ENCODE data around the gene SYT11.

GRCh38 chr1:155816351-155816750, 43.0 kb upstream of the SYT11 start:
- TF ChIP-seq TBL1XR1 (IDR thresholded peaks at IDR 0.05; ENCODE audit: low read length in 2 of 2) (no peak), ZBTB7A (IDR thresholded peaks at IDR 0.05; ENCODE audit: borderline replicate concordance, control insufficient read depth, low read depth, low read length) (no peak), ZC3H11A (IDR thresholded peaks at IDR 0.05; ENCODE audit: low read depth, low read length) (no peak), HDAC6 (IDR thresholded peaks at IDR 0.05; ENCODE audit: low read depth, low read length) (no peak), STAG1 (CRISPR knock-in tag; IDR thresholded peaks at IDR 0.05; ENCODE audit: borderline replicate concordance) (no peak), CTCF (IDR thresholded peaks at IDR 0.05 in 2 of 3, conservative IDR thresholded peaks at IDR 0.05 in 1 of 3; ENCODE audit: insufficient read depth in 2 of 3, low read depth in 1 of 3, low read length in 3 of 3) (no peak), SP1 (CRISPR knock-in tag; IDR thresholded peaks at IDR 0.05) (no peak), KDM1A (IDR thresholded peaks at IDR 0.05) (no peak), MAZ (CRISPR knock-in tag; conservative IDR thresholded peaks at IDR 0.05 in 1 of 2, IDR thresholded peaks at IDR 0.05 in 1 of 2) (no peak), EGR1 (conservative IDR thresholded peaks at IDR 0.05) (no peak)
- TF ChIP-seq, protein P1, sequence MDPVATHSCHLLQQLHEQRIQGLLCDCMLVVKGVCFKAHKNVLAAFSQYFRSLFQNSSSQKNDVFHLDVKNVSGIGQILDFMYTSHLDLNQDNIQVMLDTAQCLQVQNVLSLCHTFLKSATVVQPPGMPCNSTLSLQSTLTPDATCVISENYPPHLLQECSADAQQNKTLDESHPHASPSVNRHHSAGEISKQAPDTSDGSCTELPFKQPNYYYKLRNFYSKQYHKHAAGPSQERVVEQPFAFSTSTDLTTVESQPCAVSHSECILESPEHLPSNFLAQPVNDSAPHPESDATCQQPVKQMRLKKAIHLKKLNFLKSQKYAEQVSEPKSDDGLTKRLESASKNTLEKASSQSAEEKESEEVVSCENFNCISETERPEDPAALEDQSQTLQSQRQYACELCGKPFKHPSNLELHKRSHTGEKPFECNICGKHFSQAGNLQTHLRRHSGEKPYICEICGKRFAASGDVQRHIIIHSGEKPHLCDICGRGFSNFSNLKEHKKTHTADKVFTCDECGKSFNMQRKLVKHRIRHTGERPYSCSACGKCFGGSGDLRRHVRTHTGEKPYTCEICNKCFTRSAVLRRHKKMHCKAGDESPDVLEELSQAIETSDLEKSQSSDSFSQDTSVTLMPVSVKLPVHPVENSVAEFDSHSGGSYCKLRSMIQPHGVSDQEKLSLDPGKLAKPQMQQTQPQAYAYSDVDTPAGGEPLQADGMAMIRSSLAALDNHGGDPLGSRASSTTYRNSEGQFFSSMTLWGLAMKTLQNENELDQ (CRISPR knock-in tag; IDR thresholded peaks at IDR 0.05; ENCODE audit: borderline replicate concordance) = no peak
- TF ChIP-seq, protein P2, sequence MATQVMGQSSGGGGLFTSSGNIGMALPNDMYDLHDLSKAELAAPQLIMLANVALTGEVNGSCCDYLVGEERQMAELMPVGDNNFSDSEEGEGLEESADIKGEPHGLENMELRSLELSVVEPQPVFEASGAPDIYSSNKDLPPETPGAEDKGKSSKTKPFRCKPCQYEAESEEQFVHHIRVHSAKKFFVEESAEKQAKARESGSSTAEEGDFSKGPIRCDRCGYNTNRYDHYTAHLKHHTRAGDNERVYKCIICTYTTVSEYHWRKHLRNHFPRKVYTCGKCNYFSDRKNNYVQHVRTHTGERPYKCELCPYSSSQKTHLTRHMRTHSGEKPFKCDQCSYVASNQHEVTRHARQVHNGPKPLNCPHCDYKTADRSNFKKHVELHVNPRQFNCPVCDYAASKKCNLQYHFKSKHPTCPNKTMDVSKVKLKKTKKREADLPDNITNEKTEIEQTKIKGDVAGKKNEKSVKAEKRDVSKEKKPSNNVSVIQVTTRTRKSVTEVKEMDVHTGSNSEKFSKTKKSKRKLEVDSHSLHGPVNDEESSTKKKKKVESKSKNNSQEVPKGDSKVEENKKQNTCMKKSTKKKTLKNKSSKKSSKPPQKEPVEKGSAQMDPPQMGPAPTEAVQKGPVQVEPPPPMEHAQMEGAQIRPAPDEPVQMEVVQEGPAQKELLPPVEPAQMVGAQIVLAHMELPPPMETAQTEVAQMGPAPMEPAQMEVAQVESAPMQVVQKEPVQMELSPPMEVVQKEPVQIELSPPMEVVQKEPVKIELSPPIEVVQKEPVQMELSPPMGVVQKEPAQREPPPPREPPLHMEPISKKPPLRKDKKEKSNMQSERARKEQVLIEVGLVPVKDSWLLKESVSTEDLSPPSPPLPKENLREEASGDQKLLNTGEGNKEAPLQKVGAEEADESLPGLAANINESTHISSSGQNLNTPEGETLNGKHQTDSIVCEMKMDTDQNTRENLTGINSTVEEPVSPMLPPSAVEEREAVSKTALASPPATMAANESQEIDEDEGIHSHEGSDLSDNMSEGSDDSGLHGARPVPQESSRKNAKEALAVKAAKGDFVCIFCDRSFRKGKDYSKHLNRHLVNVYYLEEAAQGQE (IDR thresholded peaks at IDR 0.05; ENCODE audit: borderline replicate concordance) = no peak
- TF ChIP-seq, protein P2 (CRISPR knock-in tag; IDR thresholded peaks at IDR 0.05; ENCODE audit: low read depth) = no peak
